H7 (cell line): ENCODE measurements around the gene CENPU. TPM values are rescaled to one million over a fixed set of nuclear protein-coding genes. Genes with fewer than 3 reads are reported as not detected.
"Not testable (repeated sequence)": the region's sequence is repeated elsewhere in the genome, so short reads cannot be mapped to it uniquely, and the experiment has no call there.

ENCODE experiments used
- DNase-seq: peaks from one replicate; pipeline ENCODE4 v3.0.0; 2012
- H3K27me3 ChIP-seq: 2 replicates; pipeline ENCODE4 v1.6.0; 2011; ENCODE audit warnings: mild to moderate bottlenecking, low read length; ENCODE audit not compliant: control insufficient read depth, insufficient read depth
- H3K36me3 ChIP-seq: replicated peaks from 2 replicates; pipeline ENCODE4 v1.5.1; 2011; ENCODE audit warnings: low read length; ENCODE audit not compliant: control insufficient read depth, insufficient read depth
- H3K4me3 ChIP-seq: 2 replicates; pipeline ENCODE4 v1.5.1; 2011; ENCODE audit warnings: low read depth, mild to moderate bottlenecking, control low read depth, low read length, moderate library complexity; ENCODE audit not compliant: insufficient read depth
- total RNA-seq: library from RNA; depleted of rRNA; stranded (reverse); fragments of >200 nt; shearing (Covaris generic); gene quantifications from 2 replicates; pipeline ENCODE4 v1.2.3, GENCODE V29; 2014

CENPU gene
- total RNA-seq, 1 experiment from 2014 or later: 74.8 TPM

- H3K4me3 ChIP-seq: no peak overlapping the region
- H3K36me3 ChIP-seq: no peaks in the 10 kb centered on the region
- H3K27me3 ChIP-seq: no peaks in the 10 kb centered on the region
- no peak for DNase-seq
These were observed 59.9 kb downstream of the CENPU start for GRCh38 chr4:184674011-184674410.

DNA sequence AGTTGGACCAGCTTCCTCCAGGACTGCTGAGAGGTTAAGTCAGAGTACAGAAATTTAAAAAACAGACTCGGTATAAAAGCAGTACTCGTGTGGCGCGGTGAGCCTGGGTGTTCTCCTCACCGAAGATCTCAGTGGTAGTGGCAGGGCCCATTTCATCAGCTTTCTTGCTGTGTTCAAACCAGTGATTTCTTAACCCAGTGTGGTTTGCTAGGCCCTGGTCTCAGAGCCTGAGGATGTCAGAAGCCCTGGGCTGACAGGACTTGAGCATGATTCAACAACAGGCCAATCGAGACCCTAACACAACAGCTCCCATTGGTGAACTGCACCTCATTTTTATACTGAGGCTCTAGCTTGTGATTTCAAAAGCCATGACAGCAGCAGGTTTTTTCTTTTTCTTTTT is 61.2 kb downstream of the CENPU start:
- DNase-seq: no peak
- Histone ChIP-seq H3K36me3 (no peaks in the 10 kb centered on the region), H3K4me3 (no peak overlapping the region), H3K27me3 (no peaks in the 10 kb centered on the region)

DNA sequence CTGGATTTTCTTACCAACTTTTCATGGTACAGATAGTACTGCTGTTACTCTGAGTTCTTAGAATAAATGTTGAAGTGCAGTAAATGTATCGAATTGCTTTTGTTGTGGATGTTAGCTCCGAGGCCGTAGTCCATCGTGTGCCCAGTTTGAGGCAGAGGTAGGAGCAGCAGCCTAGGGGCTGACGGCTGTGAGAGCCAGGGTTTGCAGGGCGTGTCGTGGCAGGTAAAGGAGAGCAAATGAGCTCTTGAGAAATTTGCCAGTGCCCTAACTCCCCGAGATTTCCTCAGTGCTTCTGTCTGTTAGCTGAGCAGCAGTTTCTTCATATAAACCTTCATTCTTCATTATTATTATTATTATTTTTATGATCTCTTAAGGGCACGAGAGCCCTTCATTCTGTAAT is 62.8 kb downstream of the CENPU start:
- no peak for DNase-seq
- H3K4me3 ChIP-seq: no peak overlapping the region
- no peaks in the 10 kb centered on the region for H3K36me3 ChIP-seq
- H3K27me3 ChIP-seq: no peaks in the 10 kb centered on the region

- no peak overlapping the region for H3K4me3 ChIP-seq
- H3K36me3 ChIP-seq: no peaks in the 10 kb centered on the region
- no peaks in the 10 kb centered on the region for H3K27me3 ChIP-seq
- no peak for DNase-seq
These were observed 64.6 kb downstream of the CENPU start for GRCh38 chr4:184669251-184669650.

- no peaks in the 10 kb centered on the region for H3K36me3 ChIP-seq
- H3K4me3 ChIP-seq: no peak overlapping the region
- DNase-seq: no peak
- no peaks in the 10 kb centered on the region for H3K27me3 ChIP-seq
These were observed 65.3 kb downstream of the CENPU start for GRCh38 chr4:184668511-184669114.

DNA sequence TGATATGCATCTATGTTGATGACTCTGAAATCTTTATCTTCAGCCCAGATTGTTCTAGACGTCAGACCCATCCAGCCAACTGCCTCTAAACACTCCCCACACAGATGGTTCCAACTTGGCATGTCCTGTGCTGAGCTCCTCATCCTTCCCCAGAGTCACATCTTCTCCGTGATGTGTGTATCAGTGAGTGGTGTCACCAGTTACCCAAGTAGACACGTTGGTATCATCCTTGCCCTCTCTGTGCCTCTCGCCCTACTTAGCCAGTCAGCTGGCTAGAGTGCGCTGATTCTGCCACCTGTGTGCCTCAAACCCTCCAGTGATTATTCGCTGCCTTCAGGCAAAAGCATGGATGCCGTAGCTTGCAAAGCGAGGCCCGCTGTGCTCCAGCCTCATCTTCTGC is 65.8 kb downstream of the CENPU start:
- Histone ChIP-seq H3K36me3 (no peaks in the 10 kb centered on the region), H3K4me3 (no peak overlapping the region)
- DNase-seq: no peak

GRCh38 chr4:184666670-184667069 is 67.2 kb downstream of the CENPU start:
- Histone ChIP-seq H3K27me3 (no peaks in the 10 kb centered on the region), H3K36me3 (no peaks in the 10 kb centered on the region), H3K4me3 (no peak overlapping the region)
- DNase-seq: no peak

More for the DNA sequence above, 65.8 kb downstream of the CENPU start:
- no peaks in the 10 kb centered on the region for H3K27me3 ChIP-seq

GRCh38 chr4:184664445-184665210 is 69.3 kb downstream of the CENPU start:
- H3K4me3 ChIP-seq: no peak overlapping the region
- no peaks in the 10 kb centered on the region for H3K36me3 ChIP-seq
- no peaks in the 10 kb centered on the region for H3K27me3 ChIP-seq
- peak; percentile 75 for DNase-seq

- Histone ChIP-seq H3K4me3 (no peak overlapping the region), H3K36me3 (no peaks in the 10 kb centered on the region), H3K27me3 (no peaks in the 10 kb centered on the region)
- DNase-seq: no peak
These were observed 71.7 kb downstream of the CENPU start for GRCh38 chr4:184662236-184662635.

GRCh38 chr4:184660978-184661377 is 72.9 kb downstream of the CENPU start:
- Histone ChIP-seq H3K27me3 (no peaks in the 10 kb centered on the region), H3K4me3 (no peak overlapping the region), H3K36me3 (no peaks in the 10 kb centered on the region)
- DNase-seq: no peak

DNA sequence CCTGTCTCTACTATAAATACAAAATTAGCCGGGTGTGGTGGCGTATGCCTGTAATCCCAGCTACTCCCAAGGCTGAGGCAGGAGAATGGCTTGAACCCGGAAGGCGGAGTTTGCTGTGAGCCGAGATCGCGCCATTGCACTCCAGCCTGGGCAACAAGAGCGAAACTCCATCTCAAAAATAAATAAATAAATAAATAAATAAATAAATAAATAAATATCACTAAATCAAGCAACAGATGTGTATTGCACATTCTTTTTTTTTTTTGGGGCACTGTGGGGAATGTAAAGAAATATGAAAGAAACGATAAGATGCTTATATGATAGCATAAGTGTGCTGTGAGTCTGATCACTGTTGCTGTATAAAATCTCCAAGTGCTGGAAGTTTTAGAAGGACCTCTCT is 76.1 kb downstream of the CENPU start:
- H3K27me3 ChIP-seq, H3K36me3 ChIP-seq, DNase-seq, H3K4me3 ChIP-seq: not testable (repeated sequence)

DNA sequence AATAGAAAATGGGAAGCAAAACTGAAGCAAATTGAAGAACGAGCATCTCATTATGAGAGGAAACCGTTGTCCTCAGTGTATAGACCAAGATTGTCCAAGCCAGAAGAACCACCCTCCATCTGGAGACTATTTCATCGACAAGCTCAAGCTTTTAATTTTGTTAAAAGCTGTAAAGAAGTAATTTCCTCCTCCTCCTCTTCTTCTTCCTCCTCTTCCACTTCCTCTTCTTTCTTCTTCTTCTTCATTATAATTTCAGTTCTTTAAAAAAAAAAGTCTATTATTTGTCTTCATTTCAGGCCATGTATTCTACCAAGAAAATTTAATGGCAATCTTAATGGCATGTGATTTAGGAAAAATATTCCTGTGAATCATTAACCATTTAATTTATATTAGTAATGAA is 76.8 kb downstream of the CENPU start:
- no peak overlapping the region for H3K4me3 ChIP-seq
- H3K27me3 ChIP-seq: no peaks in the 10 kb centered on the region
- no peak for DNase-seq
- no peaks in the 10 kb centered on the region for H3K36me3 ChIP-seq

DNA sequence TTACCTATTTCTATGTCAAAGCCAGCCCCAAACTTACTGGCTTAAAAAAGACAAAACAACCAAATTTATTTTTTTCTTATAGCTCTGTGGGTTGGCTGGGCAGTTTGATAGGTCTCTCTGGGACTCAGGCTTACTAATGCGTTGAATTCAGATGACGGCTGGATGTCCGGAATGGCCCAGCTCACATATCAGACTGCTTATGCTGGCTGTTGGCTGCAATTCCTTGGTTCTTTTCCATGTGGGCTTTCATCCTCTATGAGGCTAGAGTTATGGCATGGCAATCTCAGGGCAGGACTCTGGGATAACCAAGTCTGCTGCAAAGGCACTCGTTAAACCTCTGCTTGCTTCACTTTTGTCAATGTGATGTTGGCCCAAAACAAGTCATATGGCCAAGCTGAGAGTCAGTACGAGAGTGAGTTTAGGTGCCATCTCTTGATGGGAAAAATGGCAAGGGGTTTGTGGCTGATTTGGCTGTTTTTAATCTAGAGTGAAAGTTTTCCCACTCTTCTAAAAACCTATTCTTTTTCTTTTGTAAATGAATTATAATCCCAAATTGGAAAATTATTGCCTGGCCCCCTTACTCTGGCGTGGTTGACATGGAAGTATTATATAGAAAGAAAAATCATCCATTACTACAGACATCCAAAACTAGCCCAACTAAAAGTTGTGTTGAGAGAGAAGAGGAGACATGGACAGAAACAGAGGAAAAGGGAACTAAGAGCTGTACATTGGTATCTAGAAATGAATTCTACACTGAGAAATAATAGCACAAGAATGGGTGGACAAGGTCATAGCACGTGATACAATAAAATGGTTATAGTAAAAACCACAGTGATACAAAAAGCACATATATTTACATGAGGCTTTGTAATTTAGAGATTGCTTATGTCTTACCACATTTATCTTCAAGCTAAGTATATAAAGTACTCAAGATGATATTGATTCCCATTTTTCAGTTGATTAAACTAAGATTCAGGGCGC is 77.7 kb downstream of the CENPU start:
- no peak for DNase-seq
- H3K4me3 ChIP-seq: no peak overlapping the region
- no peaks in the 10 kb centered on the region for H3K36me3 ChIP-seq
- H3K27me3 ChIP-seq: no peaks in the 10 kb centered on the region

- no peak for DNase-seq
- H3K36me3 ChIP-seq: no peaks in the 10 kb centered on the region
- no peak overlapping the region for H3K4me3 ChIP-seq
- no peaks in the 10 kb centered on the region for H3K27me3 ChIP-seq
These were observed 80.2 kb downstream of the CENPU start for GRCh38 chr4:184653650-184654049.

DNA sequence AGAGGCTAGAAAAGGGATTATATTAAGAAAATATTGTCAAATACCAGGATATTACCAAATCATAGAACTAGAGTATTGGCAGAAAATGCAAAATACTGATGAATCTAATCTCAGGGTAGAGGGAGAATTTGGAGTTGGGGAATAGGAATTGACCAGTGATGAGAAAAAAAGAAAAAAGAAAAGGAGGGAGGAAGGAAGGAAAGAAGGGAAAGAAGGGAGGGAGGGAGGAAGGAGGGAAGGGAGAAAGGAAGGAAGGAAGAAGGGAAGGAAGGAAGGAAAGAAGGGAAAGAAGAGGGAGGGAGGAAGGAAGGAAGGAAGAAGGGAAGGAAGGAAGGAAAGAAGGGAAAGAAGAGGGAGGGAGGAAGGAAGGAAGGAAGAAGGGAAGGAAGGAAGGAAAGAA is 81.2 kb downstream of the CENPU start:
- H3K4me3 ChIP-seq, DNase-seq: not testable (repeated sequence)

More for the DNA sequence above, 81.2 kb downstream of the CENPU start:
- H3K27me3 ChIP-seq, H3K36me3 ChIP-seq: not testable (repeated sequence)
